K562 (cell line): ENCODE measurements around the gene SLC35F5. TPM values are rescaled to one million over a fixed set of nuclear protein-coding genes. Genes with fewer than 3 reads are reported as not detected.

Experiments
- BDP1 ChIP-seq: IDR thresholded peaks from 3 replicates; pipeline ENCODE4 v1.6.1; 2011; ENCODE audit not compliant: insufficient read length, insufficient read depth
- BRF1 ChIP-seq: IDR thresholded peaks from 3 replicates; pipeline ENCODE4 v1.6.1; 2011; ENCODE audit warnings: borderline replicate concordance, mild to moderate bottlenecking; ENCODE audit not compliant: insufficient read length; ENCODE audit errors: extremely low read depth
- CBFA2T3 ChIP-seq: fragments of 450-650 bp; IDR thresholded peaks from 2 replicates; pipeline ENCODE4 v1.6.1; 2017
- FOS ChIP-seq: IDR thresholded peaks from 3 replicates; pipeline ENCODE4 v1.6.1; 2011; ENCODE audit not compliant: insufficient read length; ENCODE audit errors: extremely low read depth
- JUN ChIP-seq, 2 experiments: sonication (generic) in 1 of 2; formaldehyde crosslinking in 1 of 2; IDR thresholded peaks; 2 replicates each; pipeline versions ENCODE4 v1.6.1 to v1.8.0; 2012 to 2022; ENCODE audit warnings: borderline replicate concordance in 2 of 2, mild to moderate bottlenecking in 2 of 2, improper control_type of control experiment in 1 of 2, low read depth in 1 of 2, low read length in 1 of 2, missing genetic modification reagents in 1 of 2
- KLF1 ChIP-seq: fragments of 450-650 bp; IDR thresholded peaks from 2 replicates; pipeline ENCODE4 v1.6.1; 2016; ENCODE audit warnings: missing genetic modification characterization, missing compliant biosample characterization
- MAZ ChIP-seq, 2 experiments: fragments of 450-650 bp in 1 of 2; sonication (generic) in 1 of 2; formaldehyde crosslinking; IDR thresholded peaks in 1 of 2; conservative IDR thresholded peaks in 1 of 2; 2 replicates each; pipeline versions ENCODE4 v1.4.0 to v1.5.0; 2020; ENCODE audit warnings: mild to moderate bottlenecking in 1 of 2, missing genetic modification reagents in 1 of 2
- MCM3 ChIP-seq: fragments of 450-650 bp; IDR thresholded peaks from 2 replicates; pipeline ENCODE4 v1.6.1; 2016
- NFE2L1 ChIP-seq: fragments of 450-650 bp; IDR thresholded peaks from 2 replicates; pipeline ENCODE4 v1.6.1; 2016; ENCODE audit warnings: missing genetic modification characterization, low read depth, mild to moderate bottlenecking, missing compliant biosample characterization, moderate library complexity, borderline replicate concordance
- RBBP5 ChIP-seq: fragments of 200-600 bp; sonication (generic); IDR thresholded peaks from 2 replicates; pipeline ENCODE4 v1.6.1; 2012; ENCODE audit warnings: borderline replicate concordance, mild to moderate bottlenecking, low read length, control low read depth, inconsistent platforms; ENCODE audit not compliant: insufficient read depth, poor library complexity, severe bottlenecking
- RBM25 ChIP-seq: fragments of 200-400 bp; formaldehyde crosslinking; IDR thresholded peaks from 2 replicates; pipeline ENCODE4 v1.6.1; 2018; ENCODE audit warnings: low read length, low read depth, moderate library complexity; ENCODE audit not compliant: severe bottlenecking
- SAFB ChIP-seq: fragments of 200-400 bp; formaldehyde crosslinking; IDR thresholded peaks from 2 replicates; pipeline ENCODE4 v1.6.1; 2017; ENCODE audit warnings: low read depth, low read length, borderline replicate concordance
- TCF7L2 ChIP-seq: fragments of 150-350 bp; IDR thresholded peaks from 2 replicates; pipeline ENCODE4 v1.6.1; 2016; ENCODE audit warnings: low read depth, mild to moderate bottlenecking, low read length, moderate library complexity
- TEAD4 ChIP-seq, 2 experiments: sonication (generic) in 1 of 2; formaldehyde crosslinking in 1 of 2; IDR thresholded peaks; 2 replicates each; pipeline versions ENCODE4 v1.6.1 to v1.8.0; 2012 to 2022; ENCODE audit warnings: borderline replicate concordance in 1 of 2, inconsistent platforms in 1 of 2, low read length in 1 of 2, mild to moderate bottlenecking in 1 of 2, missing genetic modification reagents in 1 of 2
- ZC3H8 ChIP-seq: fragments of 450-650 bp; IDR thresholded peaks from 2 replicates; pipeline ENCODE4 v1.6.1; 2017
- ZNF436 ChIP-seq: fragments of 250-450, 450-650 bp; sonication (Bioruptor Pico); formaldehyde crosslinking; IDR thresholded peaks from 2 replicates; pipeline ENCODE4 v1.7.0; 2020; ENCODE audit warnings: mild to moderate bottlenecking
- polyA plus RNA-seq, 8 experiments: library from polyadenylated mRNA; depleted of rRNA in 4 of 8; stranded (reverse) in 5 of 8; unstranded in 3 of 8; fragments of >200 nt; fragmentation: Nextera tagmentation in 2 of 8; fragmentation: Illumina TruSeq in 1 of 8; extraction: Ambion mirVana in 2 of 8; extraction: Trizol in 1 of 8; gene quantifications; 2 replicates each; pipeline versions ENCODE4 v1.2.1 to v1.2.3, GENCODE V29; 2011 to 2014; ENCODE audit warnings: inconsistent platforms in 1 of 8, missing spikeins in 1 of 8
- total RNA-seq, 7 experiments: library from RNA; depleted of rRNA in 6 of 7; stranded (reverse); fragments of >200 nt in 6 of 7; fragmentation: Illumina TruSeq in 2 of 7; extraction: Trizol in 2 of 7; gene quantifications; 2 replicates each; pipeline versions ENCODE4 v1.2.1 to v1.2.3, GENCODE V29; 2011 to 2021; ENCODE audit warnings: low replicate concordance in 1 of 7
- TF ChIP-seq, protein P1 (sequence below): sonication (generic); formaldehyde crosslinking; IDR thresholded peaks from 2 replicates; pipeline ENCODE4 v1.8.1; 2023; ENCODE audit warnings: missing genetic modification reagents, mild to moderate bottlenecking, borderline replicate concordance
- TF ChIP-seq, protein P2 (sequence below): sonication (generic); formaldehyde crosslinking; IDR thresholded peaks from 2 replicates; pipeline ENCODE4 v1.8.0; 2022; ENCODE audit warnings: missing genetic modification reagents, mild to moderate bottlenecking, moderate library complexity, borderline replicate concordance

SLC35F5 gene
- total and polyA plus RNA-seq, 9 of the 15 experiments (the other 6 are each of a cell fraction or from before 2014, with no cell fraction given) = 4.9 to 50.7 (median 30.5) TPM

DNA sequence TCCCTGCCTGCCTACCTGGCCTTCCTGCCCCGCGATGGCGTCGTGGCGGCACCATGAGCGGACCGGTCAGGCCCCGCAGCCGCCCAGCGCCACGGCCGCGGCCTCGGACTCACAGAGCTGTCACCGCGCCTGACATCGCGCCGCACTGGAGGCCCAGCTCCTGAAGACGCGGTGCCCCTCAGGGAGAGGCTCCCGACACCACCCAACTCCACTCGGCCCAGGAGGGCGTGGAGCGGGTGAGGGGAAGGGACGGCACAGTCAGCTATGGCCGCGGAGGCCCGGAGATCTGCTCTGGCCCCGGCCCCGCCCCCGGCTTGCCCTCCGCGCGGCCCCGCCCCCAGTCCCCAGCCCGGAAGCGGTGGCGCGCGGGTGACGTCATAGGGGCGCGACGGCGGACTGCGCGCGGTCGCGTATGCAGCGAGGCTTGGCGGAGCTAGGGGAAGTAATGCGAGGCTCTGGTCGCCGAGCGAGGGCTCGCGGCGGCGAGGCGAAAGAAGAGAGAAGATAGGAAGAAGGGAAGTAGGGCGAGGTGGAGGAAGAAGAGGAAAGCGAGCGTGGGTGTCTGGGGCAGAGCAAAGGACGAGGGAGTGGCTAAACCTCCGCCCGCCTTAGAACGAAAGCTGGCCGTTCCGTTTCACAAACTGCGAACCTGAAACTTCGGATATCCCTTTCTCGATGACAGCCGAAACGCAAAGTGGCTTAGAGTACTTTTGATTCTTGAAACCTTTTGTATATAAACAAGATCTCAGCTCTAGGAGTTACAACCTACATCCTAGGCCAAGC, at the start of gene SLC35F5 (continued):
- TF ChIP-seq KLF1 (tag) = peak; percentile 24; the same call in 1 of the 2 replicates
- TF ChIP-seq MAZ (CRISPR knock-in tag; conservative IDR thresholded peaks at IDR 0.05 in 1 of 2, IDR thresholded peaks at IDR 0.05 in 1 of 2) = peak; percentile 77 to 87
- peak; percentile 81 for TF ChIP-seq JUN (IDR thresholded peaks at IDR 0.05; ENCODE audit: borderline replicate concordance, low read depth, low read length)
- TF ChIP-seq JUN (CRISPR knock-in tag; IDR thresholded peaks at IDR 0.05; ENCODE audit: borderline replicate concordance) = peak; percentile 60; the same call in 1 of the 2 replicates
- TF ChIP-seq MCM3 = no peak
- peak; percentile 37; the same call in 1 of the 2 replicates for TF ChIP-seq SAFB
- TF ChIP-seq CBFA2T3 = no peak
- TF ChIP-seq BRF1 = no peak
- TF ChIP-seq RBM25 = no peak
- peak; percentile 15; the same call in 1 of the 2 replicates for TF ChIP-seq TEAD4 (IDR thresholded peaks at IDR 0.05; ENCODE audit: low read length)
- TF ChIP-seq TEAD4 (CRISPR knock-in tag; IDR thresholded peaks at IDR 0.05; ENCODE audit: borderline replicate concordance) = no peak
- TF ChIP-seq TCF7L2 = no peak
- TF ChIP-seq RBBP5 = peak; percentile 95
- TF ChIP-seq NFE2L1 (tag) = no peak
- no peak for TF ChIP-seq ZC3H8
- TF ChIP-seq, protein P1, sequence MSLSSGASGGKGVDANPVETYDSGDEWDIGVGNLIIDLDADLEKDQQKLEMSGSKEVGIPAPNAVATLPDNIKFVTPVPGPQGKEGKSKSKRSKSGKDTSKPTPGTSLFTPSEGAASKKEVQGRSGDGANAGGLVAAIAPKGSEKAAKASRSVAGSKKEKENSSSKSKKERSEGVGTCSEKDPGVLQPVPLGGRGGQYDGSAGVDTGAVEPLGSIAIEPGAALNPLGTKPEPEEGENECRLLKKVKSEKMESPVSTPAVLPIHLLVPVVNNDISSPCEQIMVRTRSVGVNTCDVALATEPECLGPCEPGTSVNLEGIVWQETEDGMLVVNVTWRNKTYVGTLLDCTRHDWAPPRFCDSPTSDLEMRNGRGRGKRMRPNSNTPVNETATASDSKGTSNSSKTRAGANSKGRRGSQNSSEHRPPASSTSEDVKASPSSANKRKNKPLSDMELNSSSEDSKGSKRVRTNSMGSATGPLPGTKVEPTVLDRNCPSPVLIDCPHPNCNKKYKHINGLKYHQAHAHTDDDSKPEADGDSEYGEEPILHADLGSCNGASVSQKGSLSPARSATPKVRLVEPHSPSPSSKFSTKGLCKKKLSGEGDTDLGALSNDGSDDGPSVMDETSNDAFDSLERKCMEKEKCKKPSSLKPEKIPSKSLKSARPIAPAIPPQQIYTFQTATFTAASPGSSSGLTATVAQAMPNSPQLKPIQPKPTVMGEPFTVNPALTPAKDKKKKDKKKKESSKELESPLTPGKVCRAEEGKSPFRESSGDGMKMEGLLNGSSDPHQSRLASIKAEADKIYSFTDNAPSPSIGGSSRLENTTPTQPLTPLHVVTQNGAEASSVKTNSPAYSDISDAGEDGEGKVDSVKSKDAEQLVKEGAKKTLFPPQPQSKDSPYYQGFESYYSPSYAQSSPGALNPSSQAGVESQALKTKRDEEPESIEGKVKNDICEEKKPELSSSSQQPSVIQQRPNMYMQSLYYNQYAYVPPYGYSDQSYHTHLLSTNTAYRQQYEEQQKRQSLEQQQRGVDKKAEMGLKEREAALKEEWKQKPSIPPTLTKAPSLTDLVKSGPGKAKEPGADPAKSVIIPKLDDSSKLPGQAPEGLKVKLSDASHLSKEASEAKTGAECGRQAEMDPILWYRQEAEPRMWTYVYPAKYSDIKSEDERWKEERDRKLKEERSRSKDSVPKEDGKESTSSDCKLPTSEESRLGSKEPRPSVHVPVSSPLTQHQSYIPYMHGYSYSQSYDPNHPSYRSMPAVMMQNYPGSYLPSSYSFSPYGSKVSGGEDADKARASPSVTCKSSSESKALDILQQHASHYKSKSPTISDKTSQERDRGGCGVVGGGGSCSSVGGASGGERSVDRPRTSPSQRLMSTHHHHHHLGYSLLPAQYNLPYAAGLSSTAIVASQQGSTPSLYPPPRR = no peak
- TF ChIP-seq, protein P2, sequence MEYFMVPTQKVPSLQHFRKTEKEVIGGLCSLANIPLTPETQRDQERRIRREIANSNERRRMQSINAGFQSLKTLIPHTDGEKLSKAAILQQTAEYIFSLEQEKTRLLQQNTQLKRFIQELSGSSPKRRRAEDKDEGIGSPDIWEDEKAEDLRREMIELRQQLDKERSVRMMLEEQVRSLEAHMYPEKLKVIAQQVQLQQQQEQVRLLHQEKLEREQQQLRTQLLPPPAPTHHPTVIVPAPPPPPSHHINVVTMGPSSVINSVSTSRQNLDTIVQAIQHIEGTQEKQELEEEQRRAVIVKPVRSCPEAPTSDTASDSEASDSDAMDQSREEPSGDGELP (CRISPR knock-in tag) = peak; percentile 69
- no peak for TF ChIP-seq FOS
- no peak for TF ChIP-seq BDP1
- TF ChIP-seq ZNF436 (CRISPR knock-in tag) = no peak
